Measurements from ENCODE around the gene SOBP.

The SOBP gene

GRCh38 chr6:107604549-107604948, 114.6 kb downstream of the SOBP start:
- H3K27me3 ChIP-seq (ENCODE audit: insufficient read depth, poor library complexity, severe bottlenecking): no peaks in the 10 kb centered on the region
- ATAC-seq (ENCODE audit: low read depth) (no peak), DNase-seq (ENCODE audit: low spot score) (no peak)
- no peak overlapping the region for H3K4me3 ChIP-seq (ENCODE audit: severe bottlenecking)
- no peaks in the 10 kb centered on the region for H3K36me3 ChIP-seq (ENCODE audit: low read depth)
- no peak for TF ChIP-seq CTCF (IDR thresholded peaks at IDR 0.05; ENCODE audit: poor library complexity, severe bottlenecking)
- H3K27ac ChIP-seq (ENCODE audit: poor library complexity, severe bottlenecking): no peak overlapping the region
- H3K9me3 ChIP-seq (ENCODE audit: severe bottlenecking): no peaks in the 10 kb centered on the region
- peaks cover 15% of the 10 kb centered on the region for H3K4me1 ChIP-seq (ENCODE audit: insufficient read depth, poor library complexity, severe bottlenecking)

- Histone ChIP-seq H3K9me3 (ENCODE audit: severe bottlenecking) (no peaks in the 10 kb centered on the region), H3K4me1 (ENCODE audit: insufficient read depth, poor library complexity, severe bottlenecking) (peaks cover 1% of the 10 kb centered on the region), H3K4me3 (ENCODE audit: severe bottlenecking) (no peak overlapping the region), H3K27me3 (ENCODE audit: insufficient read depth, poor library complexity, severe bottlenecking) (no peaks in the 10 kb centered on the region), H3K27ac (ENCODE audit: poor library complexity, severe bottlenecking) (no peak overlapping the region), H3K36me3 (ENCODE audit: low read depth) (no peaks in the 10 kb centered on the region)
- no peak for TF ChIP-seq CTCF (IDR thresholded peaks at IDR 0.05; ENCODE audit: poor library complexity, severe bottlenecking)
- DNase-seq (ENCODE audit: low spot score): no peak
- no peak for ATAC-seq (ENCODE audit: low read depth)
Observed at GRCh38 chr6:107606407-107606806, 116.5 kb downstream of the SOBP start.

- Histone ChIP-seq H3K4me1 (ENCODE audit: insufficient read depth, poor library complexity, severe bottlenecking) (no peaks in the 10 kb centered on the region), H3K9me3 (ENCODE audit: severe bottlenecking) (no peaks in the 10 kb centered on the region), H3K27ac (ENCODE audit: poor library complexity, severe bottlenecking) (no peak overlapping the region), H3K4me3 (ENCODE audit: severe bottlenecking) (no peak overlapping the region), H3K27me3 (ENCODE audit: insufficient read depth, poor library complexity, severe bottlenecking) (no peaks in the 10 kb centered on the region), H3K36me3 (ENCODE audit: low read depth) (no peaks in the 10 kb centered on the region)
- no peak for DNase-seq (ENCODE audit: low spot score)
- no peak for TF ChIP-seq CTCF (IDR thresholded peaks at IDR 0.05; ENCODE audit: poor library complexity, severe bottlenecking)
- no peak for ATAC-seq (ENCODE audit: low read depth)
Observed at GRCh38 chr6:107607116-107607515, 117.2 kb downstream of the SOBP start.

GRCh38 chr6:107611094-107611810, 121.3 kb downstream of the SOBP start:
- Histone ChIP-seq H3K36me3 (ENCODE audit: low read depth) (no peaks in the 10 kb centered on the region), H3K27ac (ENCODE audit: poor library complexity, severe bottlenecking) (no peak overlapping the region), H3K4me1 (ENCODE audit: insufficient read depth, poor library complexity, severe bottlenecking) (no peaks in the 10 kb centered on the region), H3K27me3 (ENCODE audit: insufficient read depth, poor library complexity, severe bottlenecking) (no peaks in the 10 kb centered on the region), H3K9me3 (ENCODE audit: severe bottlenecking) (no peaks in the 10 kb centered on the region), H3K4me3 (ENCODE audit: severe bottlenecking) (no peak overlapping the region)
- DNase-seq (ENCODE audit: low spot score) (no peak), ATAC-seq (ENCODE audit: low read depth) (no peak)
- no peak for TF ChIP-seq CTCF (IDR thresholded peaks at IDR 0.05; ENCODE audit: poor library complexity, severe bottlenecking)

- Histone ChIP-seq H3K36me3 (ENCODE audit: low read depth) (no peaks in the 10 kb centered on the region), H3K9me3 (ENCODE audit: severe bottlenecking) (no peaks in the 10 kb centered on the region), H3K4me3 (ENCODE audit: severe bottlenecking) (no peak overlapping the region), H3K27me3 (ENCODE audit: insufficient read depth, poor library complexity, severe bottlenecking) (no peaks in the 10 kb centered on the region), H3K4me1 (ENCODE audit: insufficient read depth, poor library complexity, severe bottlenecking) (no peaks in the 10 kb centered on the region), H3K27ac (ENCODE audit: poor library complexity, severe bottlenecking) (no peak overlapping the region)
- TF ChIP-seq CTCF (IDR thresholded peaks at IDR 0.05; ENCODE audit: poor library complexity, severe bottlenecking): no peak
- no peak for ATAC-seq (ENCODE audit: low read depth)
- DNase-seq (ENCODE audit: low spot score): no peak
Observed at GRCh38 chr6:107612762-107613415, 123.0 kb downstream of the SOBP start.

All from RWPE2 (cell line).